MV-4-11 (cell line): ENCODE data around the gene GPR89B.
"Not testable (repeated sequence)": the region's sequence is repeated elsewhere in the genome, so short reads cannot be mapped to it uniquely, and the experiment has no call there.

Source experiments
- DNase-seq: peaks from one replicate; lab custom pipeline; 2025; lab: John Stamatoyannopoulos, UW

GPR89B gene

GRCh38 chr1:147940456-147940855, 12.2 kb downstream of the GPR89B start:
- DNase-seq, result not testable (repeated sequence)

- DNase-seq, result not testable (repeated sequence)
These were observed 14.3 kb downstream of the GPR89B start for GRCh38 chr1:147942563-147942962.

- DNase-seq, result not testable (repeated sequence)
These were observed 21.3 kb downstream of the GPR89B start for GRCh38 chr1:147949517-147949916.

GRCh38 chr1:147958906-147959305, 30.7 kb downstream of the GPR89B start:
- not testable (repeated sequence) for DNase-seq

GRCh38 chr1:147959680-147960079, 31.5 kb downstream of the GPR89B start:
- not testable (repeated sequence) for DNase-seq

GRCh38 chr1:147964575-147964974, 36.4 kb downstream of the GPR89B start:
- not testable (repeated sequence) for DNase-seq

GRCh38 chr1:147966657-147967056, 38.4 kb downstream of the GPR89B start:
- not testable (repeated sequence) for DNase-seq

- not testable (repeated sequence) for DNase-seq
These were observed 50.9 kb downstream of the GPR89B start for GRCh38 chr1:147978896-147979651.

GRCh38 chr1:147985374-147985773, 57.2 kb downstream of the GPR89B start:
- DNase-seq, result not testable (repeated sequence)

GRCh38 chr1:147987893-147988292, 59.7 kb downstream of the GPR89B start:
- not testable (repeated sequence) for DNase-seq

- DNase-seq, result not testable (repeated sequence)
These were observed 64.7 kb downstream of the GPR89B start for GRCh38 chr1:147992916-147993315.

- DNase-seq, result not testable (repeated sequence)
These were observed 65.2 kb downstream of the GPR89B start for GRCh38 chr1:147993400-147993799.

GRCh38 chr1:147993825-147994615, 65.8 kb downstream of the GPR89B start:
- DNase-seq, result not testable (repeated sequence)

GRCh38 chr1:147996088-147996487, 67.9 kb downstream of the GPR89B start:
- DNase-seq, result not testable (repeated sequence)

GRCh38 chr1:148007724-148008123, 79.5 kb downstream of the GPR89B start:
- not testable (repeated sequence) for DNase-seq

GRCh38 chr1:148010527-148010926, 82.3 kb downstream of the GPR89B start:
- DNase-seq, result no peak

- DNase-seq, result not testable (repeated sequence)
These were observed 85.2 kb downstream of the GPR89B start for GRCh38 chr1:148013177-148014144.

- not testable (repeated sequence) for DNase-seq
These were observed 86.3 kb downstream of the GPR89B start for GRCh38 chr1:148014289-148015200.

GRCh38 chr1:148024918-148025317, 96.7 kb downstream of the GPR89B start:
- not testable (repeated sequence) for DNase-seq

GRCh38 chr1:148027004-148027403, 98.8 kb downstream of the GPR89B start:
- DNase-seq, result not testable (repeated sequence)

- DNase-seq, result not testable (repeated sequence)
These were observed 104.0 kb downstream of the GPR89B start for GRCh38 chr1:148032247-148032646.
